Measurements from ENCODE around the gene SEMA4B. TPM values are rescaled to one million over a fixed set of nuclear protein-coding genes. Genes with fewer than 3 reads are reported as not detected.

Gene SEMA4B
- total RNA-seq, 4 donors from 2014 or later = 18.7 to 44.9 (median 41.9) TPM

GRCh38 chr15:90225504-90226234 lies 24.5 kb downstream of the SEMA4B start:
- Histone ChIP-seq H3K27ac (no peak overlapping the region), H3K36me3 (peaks cover 0 to 94% of the 10 kb centered on the region in 2 donors), H3K4me3 (no peak overlapping the region), H3K4me1 (peaks cover 0 to 63% (median 12%) of the 10 kb centered on the region in 3 donors), H3K27me3 (no peaks in the 10 kb centered on the region), H3K9me3 (no peaks in the 10 kb centered on the region)
- 57 to 70% methylated on average over 2 to 10 of the region's 18 CpGs for WGBS, 2 donors (ENCODE audit: low coverage in 1 of 2)
- no peak for ATAC-seq
- no peak for TF ChIP-seq POLR2A (IDR thresholded peaks at IDR 0.05)
- no peak for TF ChIP-seq EP300 (IDR thresholded peaks at IDR 0.05)
- TF ChIP-seq CTCF (IDR thresholded peaks at IDR 0.05) = no peak
- no peak for TF ChIP-seq POLR2AphosphoS5 (IDR thresholded peaks at IDR 0.05)

- H3K27me3 ChIP-seq = no peaks in the 10 kb centered on the region
- peak overlapping the region in 1 of 4 donors; percentile 69 for H3K27ac ChIP-seq
- H3K9me3 ChIP-seq = no peaks in the 10 kb centered on the region
- WGBS, 2 donors (ENCODE audit: low coverage in 1 of 2) = 67% methylated on average over 3 of the region's 7 CpGs; no CpG with 5 or more reads in 1 of the 2 donors
- TF ChIP-seq POLR2A (IDR thresholded peaks at IDR 0.05) (no peak), CTCF (IDR thresholded peaks at IDR 0.05) (no peak), EP300 (IDR thresholded peaks at IDR 0.05) (no peak), POLR2AphosphoS5 (IDR thresholded peaks at IDR 0.05) (no peak)
- ATAC-seq = no peak
- H3K36me3 ChIP-seq = peaks cover 0 to 92% of the 10 kb centered on the region in 2 donors
- no peak overlapping the region for H3K4me3 ChIP-seq
- peaks cover 0 to 68% (median 23%) of the 10 kb centered on the region in 3 donors for H3K4me1 ChIP-seq
These were observed 26.2 kb downstream of the SEMA4B start for GRCh38 chr15:90227336-90227735.

DNA sequence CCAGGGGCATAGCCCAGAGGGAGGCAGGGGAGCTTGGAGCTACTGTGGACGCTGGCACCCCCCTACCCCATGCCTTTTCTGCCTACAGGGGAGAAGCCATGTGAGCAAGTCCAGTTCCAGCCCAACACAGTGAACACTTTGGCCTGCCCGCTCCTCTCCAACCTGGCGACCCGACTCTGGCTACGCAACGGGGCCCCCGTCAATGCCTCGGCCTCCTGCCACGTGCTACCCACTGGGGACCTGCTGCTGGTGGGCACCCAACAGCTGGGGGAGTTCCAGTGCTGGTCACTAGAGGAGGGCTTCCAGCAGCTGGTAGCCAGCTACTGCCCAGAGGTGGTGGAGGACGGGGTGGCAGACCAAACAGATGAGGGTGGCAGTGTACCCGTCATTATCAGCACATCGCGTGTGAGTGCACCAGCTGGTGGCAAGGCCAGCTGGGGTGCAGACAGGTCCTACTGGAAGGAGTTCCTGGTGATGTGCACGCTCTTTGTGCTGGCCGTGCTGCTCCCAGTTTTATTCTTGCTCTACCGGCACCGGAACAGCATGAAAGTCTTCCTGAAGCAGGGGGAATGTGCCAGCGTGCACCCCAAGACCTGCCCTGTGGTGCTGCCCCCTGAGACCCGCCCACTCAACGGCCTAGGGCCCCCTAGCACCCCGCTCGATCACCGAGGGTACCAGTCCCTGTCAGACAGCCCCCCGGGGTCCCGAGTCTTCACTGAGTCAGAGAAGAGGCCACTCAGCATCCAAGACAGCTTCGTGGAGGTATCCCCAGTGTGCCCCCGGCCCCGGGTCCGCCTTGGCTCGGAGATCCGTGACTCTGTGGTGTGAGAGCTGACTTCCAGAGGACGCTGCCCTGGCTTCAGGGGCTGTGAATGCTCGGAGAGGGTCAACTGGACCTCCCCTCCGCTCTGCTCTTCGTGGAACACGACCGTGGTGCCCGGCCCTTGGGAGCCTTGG lies 27.0 kb downstream of the SEMA4B start:
- no peaks in the 10 kb centered on the region for H3K9me3 ChIP-seq
- no peaks in the 10 kb centered on the region for H3K27me3 ChIP-seq
- no peak for TF ChIP-seq POLR2A (IDR thresholded peaks at IDR 0.05)
- no peak for TF ChIP-seq CTCF (IDR thresholded peaks at IDR 0.05)
- no peak for TF ChIP-seq POLR2AphosphoS5 (IDR thresholded peaks at IDR 0.05)
- no peak for TF ChIP-seq EP300 (IDR thresholded peaks at IDR 0.05)
- peak overlapping the region in 3 of 4 donors; percentile 26 to 69 (median 48) for H3K27ac ChIP-seq
- H3K36me3 ChIP-seq = peaks cover 0 to 84% of the 10 kb centered on the region in 2 donors
- no peak for ATAC-seq
- 64 to 70% methylated on average over 2 to 7 of the region's 38 CpGs for WGBS, 2 donors (ENCODE audit: low coverage in 1 of 2)
- H3K4me1 ChIP-seq = peaks cover 0 to 75% (median 29%) of the 10 kb centered on the region in 3 donors
- no peak overlapping the region for H3K4me3 ChIP-seq

DNA sequence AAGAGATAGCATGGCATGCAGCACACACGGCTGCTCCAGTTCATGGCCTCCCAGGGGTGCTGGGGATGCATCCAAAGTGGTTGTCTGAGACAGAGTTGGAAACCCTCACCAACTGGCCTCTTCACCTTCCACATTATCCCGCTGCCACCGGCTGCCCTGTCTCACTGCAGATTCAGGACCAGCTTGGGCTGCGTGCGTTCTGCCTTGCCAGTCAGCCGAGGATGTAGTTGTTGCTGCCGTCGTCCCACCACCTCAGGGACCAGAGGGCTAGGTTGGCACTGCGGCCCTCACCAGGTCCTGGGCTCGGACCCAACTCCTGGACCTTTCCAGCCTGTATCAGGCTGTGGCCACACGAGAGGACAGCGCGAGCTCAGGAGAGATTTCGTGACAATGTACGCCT lies 27.8 kb downstream of the SEMA4B start:
- peak overlapping the region in 3 of 4 donors; percentile 26 to 69 (median 48) for H3K27ac ChIP-seq

More for the DNA sequence above, 27.8 kb downstream of the SEMA4B start:
- WGBS, 2 donors (ENCODE audit: low coverage in 1 of 2) = 41 to 80% methylated on average over 2 to 5 of the region's 15 CpGs
- Histone ChIP-seq H3K9me3 (no peaks in the 10 kb centered on the region), H3K4me1 (peaks cover 0 to 79% (median 29%) of the 10 kb centered on the region in 3 donors), H3K36me3 (peaks cover 0 to 76% of the 10 kb centered on the region in 2 donors), H3K27me3 (no peaks in the 10 kb centered on the region), H3K4me3 (no peak overlapping the region)
- TF ChIP-seq EP300 (IDR thresholded peaks at IDR 0.05) = no peak
- no peak for TF ChIP-seq CTCF (IDR thresholded peaks at IDR 0.05)
- TF ChIP-seq POLR2A (IDR thresholded peaks at IDR 0.05) = no peak
- no peak for TF ChIP-seq POLR2AphosphoS5 (IDR thresholded peaks at IDR 0.05)
- no peak for ATAC-seq
